ENCODE results near the gene ATP2C1.

The ATP2C1 gene

DNA sequence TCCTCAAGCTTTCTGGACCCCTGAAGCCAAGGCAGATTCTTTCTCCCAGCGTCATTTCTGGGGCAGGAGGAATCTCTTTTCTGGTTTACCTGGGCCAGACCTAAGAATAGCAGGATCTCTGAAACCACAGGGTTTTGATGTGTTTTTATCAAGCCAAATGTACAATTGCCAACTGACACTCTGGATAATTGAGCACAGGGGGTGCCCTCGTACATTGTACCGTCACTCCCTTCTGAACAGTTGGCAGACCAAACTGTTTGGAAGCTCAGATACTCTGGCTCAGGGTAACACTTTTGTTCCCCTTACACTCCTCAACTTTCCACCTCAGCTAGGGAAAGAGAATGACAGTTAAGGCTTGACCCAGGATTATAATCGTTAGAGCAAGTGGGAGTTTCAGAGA, 82.8 kb downstream of the ATP2C1 start:
- no peak for DNase-seq (ENCODE audit: low read depth)

- no peak for DNase-seq (ENCODE audit: low read depth)
Observed at GRCh38 chr3:130979117-130979516, 85.2 kb downstream of the ATP2C1 start.

GRCh38 chr3:130981469-130981868, 87.6 kb downstream of the ATP2C1 start:
- no peak for DNase-seq (ENCODE audit: low read depth)

DNA sequence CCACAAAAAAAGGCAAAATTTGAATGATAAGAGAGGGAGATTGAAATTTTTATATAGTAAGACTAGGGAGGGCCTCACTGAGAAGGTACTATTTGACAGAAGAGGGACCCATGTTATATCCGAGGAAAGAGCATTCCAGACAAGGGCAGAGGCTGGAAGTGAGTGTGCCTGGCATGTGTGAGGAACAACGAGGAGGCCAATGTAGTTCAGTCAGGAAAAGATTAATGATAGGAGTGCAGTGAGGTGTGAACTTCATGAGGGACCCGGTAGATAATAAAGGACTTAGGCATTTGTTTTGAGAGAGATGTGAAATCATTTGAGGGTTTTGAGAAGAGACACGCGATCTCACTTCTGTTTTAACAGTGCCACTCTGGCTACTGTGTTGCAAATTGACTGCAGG, 96.4 kb downstream of the ATP2C1 start:
- DNase-seq (ENCODE audit: low read depth), result no peak

DNA sequence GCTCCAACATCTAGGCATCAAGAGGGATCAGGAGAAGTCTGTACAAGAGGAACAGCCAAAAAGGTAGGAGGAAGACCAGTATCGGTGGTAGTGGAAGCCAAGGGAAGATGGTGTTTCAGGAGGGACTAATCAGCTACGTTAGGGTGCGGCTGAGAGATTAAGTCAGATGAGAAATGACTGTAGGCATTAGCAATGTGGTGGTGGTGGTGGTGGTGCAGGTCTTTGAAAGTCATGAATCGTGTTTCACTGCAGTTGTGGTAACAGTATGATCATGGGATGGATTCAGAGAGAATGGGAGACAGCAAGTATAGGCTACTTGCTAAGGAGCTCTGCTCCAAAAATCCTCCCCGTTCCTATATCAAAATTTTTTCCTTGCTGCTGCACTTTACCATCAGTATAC, 97.2 kb downstream of the ATP2C1 start:
- no peak for DNase-seq (ENCODE audit: low read depth)

DNA sequence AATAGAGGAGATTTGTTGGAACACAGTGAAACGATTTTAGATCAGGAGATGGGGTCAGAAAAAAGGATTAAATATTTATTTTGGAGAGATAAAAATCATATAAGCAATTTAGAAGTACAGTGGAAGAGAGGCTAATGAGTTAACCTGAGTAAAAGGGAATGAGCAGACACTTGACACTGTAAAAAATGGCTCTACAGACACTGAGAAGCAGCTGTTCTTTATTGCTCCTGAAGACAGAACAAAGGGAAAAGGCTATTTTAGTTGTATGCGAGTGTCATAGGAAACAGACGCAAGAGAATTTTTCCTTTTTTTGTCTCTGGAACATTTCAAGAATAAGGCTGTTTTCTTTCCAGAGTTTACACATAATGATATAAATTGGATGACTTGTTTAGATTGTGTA, 98.5 kb downstream of the ATP2C1 start:
- no peak for DNase-seq (ENCODE audit: low read depth)

DNA sequence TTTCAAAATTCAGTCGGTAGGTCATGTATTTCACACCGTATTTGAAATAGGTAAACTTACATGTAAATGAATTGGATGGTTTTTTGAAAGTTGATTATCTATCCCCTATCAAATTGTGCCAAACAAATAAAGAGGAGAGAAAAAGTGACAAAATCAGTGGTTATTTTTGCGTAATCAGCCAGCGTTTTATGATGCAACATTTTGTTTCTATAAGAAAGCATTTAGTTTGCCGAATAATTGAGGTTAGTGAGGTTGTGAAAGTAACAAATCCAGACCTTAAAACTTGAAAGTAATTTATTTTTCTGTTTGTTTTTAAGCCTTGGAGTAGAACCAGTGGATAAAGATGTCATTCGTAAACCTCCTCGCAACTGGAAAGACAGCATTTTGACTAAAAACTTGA, 103.4 kb downstream of the ATP2C1 start:
- no peak for DNase-seq (ENCODE audit: low read depth)

DNA sequence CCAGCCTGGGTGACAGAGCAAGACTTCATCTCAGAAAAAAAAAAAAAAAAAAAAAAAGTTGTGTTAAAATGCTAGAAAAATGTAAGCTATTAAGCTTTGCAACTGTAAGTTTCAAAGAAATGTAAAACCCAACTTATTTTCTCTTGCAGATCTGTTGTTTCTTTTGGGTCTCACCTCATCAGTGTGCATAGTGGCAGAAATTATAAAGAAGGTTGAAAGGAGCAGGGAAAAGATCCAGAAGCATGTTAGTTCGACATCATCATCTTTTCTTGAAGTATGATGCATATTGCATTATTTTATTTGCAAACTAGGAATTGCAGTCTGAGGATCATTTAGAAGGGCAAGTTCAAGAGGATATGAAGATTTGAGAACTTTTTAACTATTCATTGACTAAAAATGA, 107.2 kb downstream of the ATP2C1 start:
- DNase-seq (ENCODE audit: low read depth), result no peak

DNA sequence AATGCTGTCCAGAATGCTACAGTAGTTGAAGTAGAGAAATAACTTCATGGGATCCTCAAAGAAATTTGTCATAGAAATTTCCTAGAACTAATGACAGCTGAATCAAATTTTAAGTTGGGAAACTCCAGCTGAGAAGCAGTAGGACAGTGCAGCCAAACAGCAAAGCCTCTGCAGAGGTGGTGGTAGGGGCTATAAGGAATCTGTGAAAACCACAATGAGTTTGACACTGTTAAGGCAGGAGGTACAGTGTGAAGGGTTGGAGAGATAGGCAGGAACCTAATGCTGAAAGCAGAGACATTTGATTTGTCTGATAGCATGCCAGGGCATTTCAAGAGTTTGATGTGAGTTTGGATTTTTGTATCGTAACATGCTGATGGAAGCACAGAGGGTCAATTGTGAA, 110.7 kb downstream of the ATP2C1 start:
- no peak for DNase-seq (ENCODE audit: low read depth)

GRCh38 chr3:131007256-131007655, 113.4 kb downstream of the ATP2C1 start:
- no peak for DNase-seq (ENCODE audit: low read depth)

- DNase-seq (ENCODE audit: low read depth), result no peak
Observed at GRCh38 chr3:131007782-131008181, 113.9 kb downstream of the ATP2C1 start.

DNA sequence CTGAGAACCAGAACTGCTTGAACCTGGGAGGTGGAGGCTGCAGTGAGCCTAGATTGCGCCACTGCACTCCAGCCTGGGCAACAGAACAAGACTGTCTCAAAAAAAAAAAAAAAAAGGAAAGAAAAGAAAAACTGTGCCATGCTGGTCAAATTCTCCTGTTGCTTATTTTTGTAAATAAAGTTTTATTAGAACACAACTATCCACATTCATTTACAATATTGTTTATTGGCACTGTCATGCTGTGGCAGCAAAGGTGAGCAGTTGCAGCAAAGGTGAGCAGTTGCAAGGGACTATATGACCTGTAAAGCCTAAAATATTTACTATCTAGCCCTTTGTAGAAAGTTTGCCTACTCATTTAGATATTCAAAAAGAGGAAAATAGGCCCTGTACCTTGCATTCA, 114.4 kb downstream of the ATP2C1 start:
- no peak for DNase-seq (ENCODE audit: low read depth)

DNA sequence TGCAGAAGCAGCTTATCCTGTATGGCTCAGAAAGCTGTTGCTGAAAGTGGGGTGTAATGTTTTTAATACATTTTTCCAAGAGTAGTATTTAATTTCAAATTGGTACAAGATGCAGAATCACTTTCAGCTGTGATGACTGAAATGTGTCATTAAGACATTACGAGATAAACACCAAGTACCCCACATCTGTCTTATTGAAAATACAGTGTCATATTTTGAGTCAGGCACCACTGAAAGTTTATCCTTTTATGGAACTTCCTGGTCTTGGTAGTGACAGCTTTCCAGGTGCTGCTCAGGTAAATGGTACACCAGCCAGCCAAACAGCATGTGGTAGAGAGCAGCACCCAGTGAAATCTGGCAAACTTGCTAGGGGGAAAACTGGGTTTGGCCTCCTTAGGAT, 115.8 kb downstream of the ATP2C1 start:
- DNase-seq (ENCODE audit: low read depth), result no peak

DNA sequence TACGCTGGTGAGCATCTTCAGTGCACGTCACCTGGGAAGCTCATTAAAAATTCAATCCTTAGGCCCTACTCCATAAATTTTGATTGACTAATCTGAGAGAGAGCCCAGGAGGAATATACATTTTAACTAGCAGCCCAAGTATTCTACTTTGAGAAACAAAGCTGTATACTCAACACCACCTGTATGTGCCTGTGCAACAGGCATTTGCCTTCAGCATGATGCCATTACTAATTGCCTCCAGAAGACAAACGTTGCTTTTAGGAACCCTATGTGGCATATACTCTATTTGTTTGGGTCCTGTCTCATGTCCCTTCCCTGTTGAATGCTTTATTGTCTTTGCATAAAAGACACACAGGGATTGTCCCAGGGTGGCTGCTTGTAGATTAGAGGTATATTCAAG, 125.1 kb downstream of the ATP2C1 start:
- DNase-seq (ENCODE audit: low read depth), result no peak

GRCh38 chr3:131020122-131020693, 126.3 kb downstream of the ATP2C1 start:
- DNase-seq (ENCODE audit: low read depth), result no peak

DNA sequence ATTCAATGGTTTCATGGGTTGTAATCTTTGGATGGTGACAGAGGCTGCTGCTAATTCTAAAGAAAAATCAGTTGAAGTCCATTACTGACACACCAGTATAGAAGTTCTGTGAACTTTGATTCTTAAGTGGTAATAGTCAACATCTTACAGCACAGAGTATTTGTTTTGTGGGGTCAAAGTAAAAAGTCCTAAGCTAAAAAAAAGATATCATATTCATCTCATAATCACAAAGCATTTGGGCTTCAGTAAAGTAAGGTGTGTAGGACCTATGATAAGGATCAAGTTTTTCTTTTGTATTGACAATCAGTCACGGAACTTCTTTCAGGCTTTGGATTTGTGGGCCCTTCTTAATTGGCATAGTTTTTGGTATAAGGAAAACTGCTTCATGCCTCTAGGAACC, 131.7 kb downstream of the ATP2C1 start:
- DNase-seq (ENCODE audit: low read depth), result no peak

DNA sequence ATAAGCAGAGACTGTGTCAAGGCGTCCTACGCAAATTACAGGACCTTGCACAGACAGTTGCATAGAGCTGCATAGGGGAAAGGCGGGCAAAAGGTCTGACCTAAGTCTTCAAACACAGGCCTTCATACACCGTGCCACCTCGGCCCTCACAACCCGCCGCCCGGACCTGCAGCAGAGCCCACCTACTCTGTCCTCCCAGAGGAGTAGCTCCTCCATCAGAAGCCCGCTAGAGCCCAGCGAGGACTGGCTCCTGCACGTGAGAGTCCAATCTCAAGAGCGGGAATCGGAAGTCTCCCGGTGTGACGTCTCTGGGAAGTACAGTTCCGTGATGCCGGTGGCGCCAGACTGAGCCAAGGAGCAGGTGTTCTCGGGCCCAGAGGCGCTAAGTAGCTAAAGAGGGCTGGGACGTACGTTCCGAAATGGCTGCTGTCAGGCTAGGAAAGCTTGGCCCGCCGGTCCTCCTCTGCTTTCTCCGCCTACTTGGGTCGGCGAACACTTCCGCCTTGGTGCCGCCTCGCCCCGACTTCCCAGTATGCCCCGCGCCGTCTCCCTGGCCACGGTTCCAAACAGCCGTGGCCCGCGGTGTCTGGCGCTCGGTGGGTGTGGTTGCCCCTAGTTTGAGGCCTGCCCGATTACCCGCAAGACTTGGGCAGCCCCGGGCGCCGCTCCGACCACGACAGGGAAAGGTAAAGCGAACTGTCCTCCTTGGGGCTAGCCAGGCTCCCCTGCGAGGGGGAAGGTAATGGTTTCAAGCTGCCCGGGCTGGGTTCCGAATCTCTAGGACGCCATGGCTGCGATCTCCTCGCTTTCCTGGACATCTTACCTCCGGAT, 132.7 kb downstream of the ATP2C1 start, which contains the start of the genes ASTE1 and NEK11:
ASTE1 (minus strand) TSS at position 505 of the 831 bp plus-strand sequence. CDS start 1,519 bp downstream, outside the sequence.
NEK11 (plus strand) TSS at position 557 of the 831 bp plus-strand sequence. CDS start 2,832 bp downstream, outside the sequence.
- DNase-seq (ENCODE audit: low read depth), result peak; percentile 88

DNA sequence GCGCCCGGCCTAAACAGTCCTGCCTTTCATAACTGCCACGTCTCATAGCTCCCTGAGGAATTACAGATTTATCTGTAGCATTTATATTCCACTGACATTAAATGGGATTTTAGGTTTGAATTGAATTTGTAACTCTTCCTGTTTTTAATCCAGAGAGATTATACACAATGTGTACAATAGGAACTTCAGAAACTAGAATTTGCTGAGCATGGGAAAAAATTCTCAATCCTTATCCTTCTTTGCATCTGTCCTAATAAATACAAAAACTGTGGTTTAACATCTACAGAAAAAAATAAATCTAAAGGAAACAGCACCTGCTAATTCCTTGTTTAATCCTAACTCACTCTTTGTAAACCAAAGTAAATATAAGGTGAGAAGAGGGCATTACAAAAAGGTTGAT, 135.0 kb downstream of the ATP2C1 start:
- no peak for DNase-seq (ENCODE audit: low read depth)

GRCh38 chr3:131031660-131032059, 137.8 kb downstream of the ATP2C1 start:
- DNase-seq (ENCODE audit: low read depth), result no peak

DNA sequence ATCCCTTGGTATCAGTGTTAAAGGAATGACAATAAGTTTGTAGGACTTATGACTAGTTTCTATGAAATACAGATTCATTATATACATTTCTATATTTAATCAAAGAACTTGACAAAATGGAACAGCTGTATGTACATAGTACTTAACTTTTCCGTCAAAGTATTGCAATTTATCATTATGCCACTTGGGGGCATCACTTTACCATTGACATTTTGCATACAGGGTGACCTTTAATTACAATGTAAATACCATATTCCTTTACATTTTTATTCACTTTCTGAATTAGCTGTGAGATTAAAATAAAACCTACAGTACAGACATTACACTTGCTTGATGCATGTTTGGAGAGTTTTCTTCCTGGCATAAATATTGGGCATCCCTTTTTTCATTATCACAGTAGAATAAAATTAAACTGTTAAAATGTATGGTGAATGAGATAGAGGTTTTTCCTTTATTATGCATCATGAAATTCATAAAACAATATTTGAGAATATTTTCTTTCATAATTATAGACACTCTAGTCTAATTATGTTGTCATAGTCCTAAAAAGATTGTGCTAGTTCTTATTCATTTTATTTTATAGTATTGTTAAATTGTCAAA, 139.7 kb downstream of the ATP2C1 start:
- DNase-seq (ENCODE audit: low read depth), result no peak

GRCh38 chr3:131036200-131036816, 142.4 kb downstream of the ATP2C1 start:
- DNase-seq (ENCODE audit: low read depth), result no peak

- no peak for DNase-seq (ENCODE audit: low read depth)
Observed at GRCh38 chr3:131036986-131037385, 143.1 kb downstream of the ATP2C1 start.

GRCh38 chr3:131038326-131038725, 144.4 kb downstream of the ATP2C1 start:
- no peak for DNase-seq (ENCODE audit: low read depth)

Measured in activated T-cell treated with anti-CD3 and anti-CD28 coated beads for 24 hours (primary cell).